Gastroesophageal sphincter (tissue), 4 donors: ENCODE measurements around the gene MRPL55. TPM values are rescaled to one million over a fixed set of nuclear protein-coding genes. Genes with fewer than 3 reads are reported as not detected.

ENCODE experiments used
- ATAC-seq: fragments of 150-250 bp; one replicate; pipeline ENCODE4 v1.9.1; 2016; ENCODE audit warnings: mild to moderate bottlenecking, moderate library complexity
- H3K27ac ChIP-seq, 4 donors: fragments of 200-600 bp; sonication (generic) in 3 of 4; 1 replicate in 3 of 4; 2 replicates in 1 of 4; pipeline ENCODE4 v1.5.1; 2016 to 2019
- H3K27me3 ChIP-seq: fragments of 200-600 bp; sonication (generic); one replicate; pipeline ENCODE4 v1.5.1; 2019
- H3K36me3 ChIP-seq, 2 donors: fragments of 200-600 bp; sonication (generic); one replicate each; pipeline ENCODE4 v1.5.1; 2019; ENCODE audit warnings: control low read depth in 1 of 2
- H3K4me1 ChIP-seq, 3 donors: fragments of 200-600 bp; sonication (generic); 1 replicate in 2 of 3; 2 replicates in 1 of 3; pipeline ENCODE4 v1.5.1; 2016 to 2019; ENCODE audit warnings: control low read depth in 2 of 3
- H3K4me3 ChIP-seq, 2 donors: fragments of 200-600 bp; sonication (generic); one replicate each; pipeline ENCODE4 v1.5.1; 2019; ENCODE audit warnings: mild to moderate bottlenecking in 1 of 2, moderate library complexity in 1 of 2
- H3K9me3 ChIP-seq, 3 donors: fragments of 200-600 bp; sonication (generic); one replicate each; pipeline ENCODE4 v1.5.1; 2017 to 2019; ENCODE audit warnings: control low read depth in 2 of 3
- EP300 ChIP-seq: sonication (generic); formaldehyde crosslinking; IDR thresholded peaks from one replicate; pipeline ENCODE4 v1.6.1; 2017; ENCODE audit warnings: antibody characterized with exemption, mild to moderate bottlenecking
- POLR2A ChIP-seq, 2 donors: fragments of 450-650 bp; IDR thresholded peaks; one replicate each; pipeline ENCODE4 v1.6.1; 2017; ENCODE audit warnings: antibody characterized with exemption in 2 of 2, mild to moderate bottlenecking in 2 of 2, moderate library complexity in 1 of 2
- POLR2AphosphoS5 ChIP-seq: sonication (generic); formaldehyde crosslinking; IDR thresholded peaks from one replicate; pipeline ENCODE4 v1.6.1; 2017; ENCODE audit warnings: antibody characterized with exemption
- WGBS, 2 donors: methylation state at CpG; one replicate each; pipeline ENCODE4 v1.1.5; 2018; ENCODE audit warnings: low coverage in 1 of 2; 5-methylcytosine and 5-hydroxymethylcytosine counted together
- total RNA-seq, 4 donors: library from RNA; depleted of rRNA; stranded (reverse); fragments of >200 nt; gene quantifications; one replicate each; pipeline ENCODE4 v1.1.0, GENCODE V29; 2016
- TF ChIP-seq, protein P1 (sequence below), 4 experiments: fragments of 200-600 bp in 2 of 4; fragments of 450-650 bp in 2 of 4; sonication (generic) in 1 of 4; IDR thresholded peaks; one replicate each; pipeline ENCODE4 v1.5.1; 2017 to 2019; ENCODE audit warnings: antibody characterized with exemption in 4 of 4, mild to moderate bottlenecking in 2 of 4, moderate library complexity in 2 of 4

Gene MRPL55
- total RNA-seq, 4 donors from 2014 or later: 50.2 to 394 (median 81.5) TPM

DNA sequence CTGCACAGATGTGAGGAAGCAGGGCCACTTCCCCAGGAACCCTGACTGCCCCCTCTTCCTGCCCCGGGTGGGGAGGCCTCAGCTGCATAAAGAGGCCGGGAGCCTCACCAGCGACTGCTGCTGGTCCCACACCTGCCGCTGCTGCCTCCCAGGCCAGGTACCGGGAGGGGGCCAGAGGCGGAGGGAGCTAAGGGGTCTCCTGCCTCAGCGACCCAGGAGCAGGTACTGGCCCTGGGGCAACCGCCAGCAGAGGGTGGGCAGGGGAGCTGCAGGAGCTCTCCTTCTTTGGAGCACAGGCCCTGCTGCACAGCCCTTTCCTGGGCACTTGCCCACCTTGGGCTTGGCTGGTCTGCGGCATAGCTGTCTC lies 47.4 kb upstream of the MRPL55 start:
- TF ChIP-seq EP300 (no peak), POLR2A (IDR thresholded peaks at IDR 0.05) (no peak), POLR2AphosphoS5 (no peak)
- TF ChIP-seq, protein P1, sequence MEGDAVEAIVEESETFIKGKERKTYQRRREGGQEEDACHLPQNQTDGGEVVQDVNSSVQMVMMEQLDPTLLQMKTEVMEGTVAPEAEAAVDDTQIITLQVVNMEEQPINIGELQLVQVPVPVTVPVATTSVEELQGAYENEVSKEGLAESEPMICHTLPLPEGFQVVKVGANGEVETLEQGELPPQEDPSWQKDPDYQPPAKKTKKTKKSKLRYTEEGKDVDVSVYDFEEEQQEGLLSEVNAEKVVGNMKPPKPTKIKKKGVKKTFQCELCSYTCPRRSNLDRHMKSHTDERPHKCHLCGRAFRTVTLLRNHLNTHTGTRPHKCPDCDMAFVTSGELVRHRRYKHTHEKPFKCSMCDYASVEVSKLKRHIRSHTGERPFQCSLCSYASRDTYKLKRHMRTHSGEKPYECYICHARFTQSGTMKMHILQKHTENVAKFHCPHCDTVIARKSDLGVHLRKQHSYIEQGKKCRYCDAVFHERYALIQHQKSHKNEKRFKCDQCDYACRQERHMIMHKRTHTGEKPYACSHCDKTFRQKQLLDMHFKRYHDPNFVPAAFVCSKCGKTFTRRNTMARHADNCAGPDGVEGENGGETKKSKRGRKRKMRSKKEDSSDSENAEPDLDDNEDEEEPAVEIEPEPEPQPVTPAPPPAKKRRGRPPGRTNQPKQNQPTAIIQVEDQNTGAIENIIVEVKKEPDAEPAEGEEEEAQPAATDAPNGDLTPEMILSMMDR (IDR thresholded peaks at IDR 0.05): no peak
- no peaks in the 10 kb centered on the region for H3K36me3 ChIP-seq
- no peak for ATAC-seq
- WGBS, 2 donors: no CpG with 5 or more reads among the region's 9 CpGs
- H3K4me3 ChIP-seq: no peak overlapping the region
- peaks cover under 1% of the 10 kb centered on the region for H3K27me3 ChIP-seq
- peaks cover under 1 to 61% (median 12%) of the 10 kb centered on the region in 3 donors for H3K4me1 ChIP-seq
- H3K9me3 ChIP-seq: no peaks in the 10 kb centered on the region
- H3K27ac ChIP-seq: no peak overlapping the region

DNA sequence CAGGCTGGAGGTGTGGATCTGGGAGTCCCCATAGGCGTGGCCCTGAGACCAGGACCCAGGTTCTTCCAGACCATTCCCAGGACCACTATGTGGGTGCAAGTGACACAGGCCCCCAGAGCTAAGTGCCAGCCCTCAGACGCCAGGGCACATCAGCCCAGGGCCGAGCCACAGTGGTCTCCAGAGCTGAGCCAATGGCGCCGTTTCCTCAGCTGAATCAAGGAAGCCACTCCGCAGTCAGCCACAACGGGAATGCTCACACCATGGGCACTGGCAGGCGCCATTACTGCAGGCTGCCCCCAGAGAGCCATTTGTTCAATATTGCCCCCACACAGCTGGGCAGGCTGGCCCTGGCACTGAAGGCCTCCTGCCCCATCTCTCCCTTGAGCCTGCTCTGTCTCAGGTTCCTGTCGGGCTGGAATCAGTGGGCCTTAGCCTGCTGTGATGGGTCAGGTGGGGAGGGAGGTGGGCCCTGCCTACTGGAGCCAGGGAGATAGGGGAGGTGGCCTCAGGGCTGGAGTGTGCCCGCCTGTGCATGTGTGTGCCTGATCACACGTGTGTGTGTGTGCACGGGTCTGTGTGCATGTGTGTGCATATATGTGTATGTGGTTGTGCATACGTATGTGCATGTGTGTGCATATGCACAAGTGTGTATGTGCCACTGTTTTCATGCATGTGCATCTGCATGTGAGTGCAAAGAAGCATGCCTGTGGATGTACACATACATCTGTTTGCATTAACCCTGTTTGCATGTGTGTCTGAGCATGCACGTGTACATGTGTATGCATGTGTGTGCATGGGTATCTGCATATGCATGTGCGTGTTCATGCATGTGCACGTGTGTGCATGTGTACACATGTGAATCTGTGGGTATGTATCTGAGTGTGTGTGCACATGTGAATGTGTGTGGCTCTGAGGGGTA lies 46.8 kb upstream of the MRPL55 start:
- Histone ChIP-seq H3K9me3 (no peaks in the 10 kb centered on the region), H3K4me1 (peaks cover 6 to 61% (median 19%) of the 10 kb centered on the region in 3 donors), H3K4me3 (no peak overlapping the region), H3K27me3 (no peaks in the 10 kb centered on the region), H3K27ac (no peak overlapping the region), H3K36me3 (no peaks in the 10 kb centered on the region)
- 80 to 83% methylated on average over 3 of the region's 16 CpGs for whole genome bisulfite sequencing, 2 donors
- TF ChIP-seq POLR2A (IDR thresholded peaks at IDR 0.05): no peak
- no peak for TF ChIP-seq EP300
- TF ChIP-seq POLR2AphosphoS5: no peak
- TF ChIP-seq, protein P1 (IDR thresholded peaks at IDR 0.05): no peak
- no peak for ATAC-seq

DNA sequence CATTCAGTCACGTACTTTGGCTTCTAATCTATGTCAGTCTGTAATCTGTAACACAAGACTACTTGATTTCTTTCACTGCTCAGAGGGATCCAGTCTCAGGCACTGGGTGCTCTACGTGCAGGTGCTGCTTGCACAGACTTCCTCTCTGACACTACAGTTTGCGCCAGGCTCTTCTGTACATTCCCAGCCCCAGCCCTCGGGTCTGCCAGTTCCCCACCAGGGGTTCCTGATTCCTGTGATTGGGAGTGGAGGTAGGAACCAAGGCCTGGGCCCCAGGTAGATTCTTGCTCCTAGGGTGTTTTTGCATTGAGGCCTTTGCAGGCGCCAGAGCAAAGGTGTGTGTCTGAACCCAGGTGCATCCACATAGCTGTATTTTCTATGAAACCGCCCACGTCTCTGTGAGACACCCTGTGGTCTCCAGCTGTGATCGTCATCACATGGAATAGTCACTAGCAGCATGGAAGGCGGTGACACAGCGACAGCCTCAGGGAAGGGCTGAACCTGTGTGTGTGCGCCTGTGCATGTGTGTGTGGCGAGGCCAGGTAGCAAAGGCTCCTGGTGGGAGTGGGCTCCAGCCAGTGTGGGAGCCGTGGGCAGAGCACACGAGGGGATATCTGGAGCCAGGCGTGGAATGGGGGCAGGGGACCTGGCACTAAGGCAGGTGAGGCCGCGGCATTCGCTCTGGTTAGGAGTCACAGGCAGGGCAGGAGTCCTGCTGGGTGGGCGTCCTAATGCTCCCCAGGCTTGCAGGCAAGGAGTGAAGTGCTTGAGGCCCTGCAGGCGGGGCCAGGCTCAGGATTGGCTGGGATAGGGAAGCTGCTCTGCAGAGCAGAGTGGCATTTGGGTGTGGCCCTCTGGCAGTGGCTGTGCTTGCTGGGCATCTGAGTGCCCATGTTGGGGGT lies 45.8 kb upstream of the MRPL55 start:
- 89 to 97% methylated on average over 6 to 9 of the region's 20 CpGs for WGBS, 2 donors
- Histone ChIP-seq H3K9me3 (no peaks in the 10 kb centered on the region), H3K36me3 (no peaks in the 10 kb centered on the region), H3K27me3 (no peaks in the 10 kb centered on the region), H3K27ac (no peak overlapping the region), H3K4me3 (no peak overlapping the region), H3K4me1 (peaks cover 6 to 64% (median 25%) of the 10 kb centered on the region in 3 donors)
- no peak for TF ChIP-seq EP300
- TF ChIP-seq, protein P1 (IDR thresholded peaks at IDR 0.05): no peak
- TF ChIP-seq POLR2AphosphoS5: no peak
- TF ChIP-seq POLR2A (IDR thresholded peaks at IDR 0.05): no peak
- no peak for ATAC-seq

DNA sequence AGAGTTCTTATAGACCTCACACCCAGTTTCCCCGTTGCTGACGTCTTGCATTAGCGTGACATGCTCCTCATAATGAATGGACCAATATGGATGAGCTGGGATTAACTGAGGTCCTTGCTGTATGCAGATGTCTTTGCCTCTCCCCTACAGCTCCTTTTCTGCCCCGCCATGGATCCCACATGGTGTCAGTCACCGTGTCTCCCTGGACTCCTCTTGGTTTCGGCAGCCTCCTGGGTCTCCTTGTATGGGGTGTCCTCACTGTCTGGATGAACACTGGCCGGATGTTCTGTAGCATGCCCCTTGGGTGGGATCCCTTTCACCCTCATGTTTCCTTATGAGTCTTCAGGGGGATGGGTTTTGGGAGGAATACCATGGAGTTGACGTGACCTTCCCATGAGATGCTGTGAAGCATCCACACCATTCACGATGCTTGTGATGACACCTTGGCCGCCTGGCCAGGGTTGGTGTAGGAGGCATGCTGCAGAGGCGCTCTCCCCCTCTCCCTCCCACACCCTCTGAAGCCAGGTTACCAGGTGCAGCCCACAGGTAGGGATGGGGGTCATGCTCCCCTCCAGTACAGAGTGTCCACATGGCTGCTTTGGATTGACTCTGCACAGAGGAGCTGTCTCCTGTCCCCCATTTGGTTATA lies 45.0 kb upstream of the MRPL55 start:
- no peak overlapping the region for H3K4me3 ChIP-seq
- no peak for ATAC-seq
- TF ChIP-seq POLR2AphosphoS5 (no peak), EP300 (no peak), POLR2A (IDR thresholded peaks at IDR 0.05) (no peak)
- TF ChIP-seq, protein P1 (IDR thresholded peaks at IDR 0.05): no peak
- H3K27ac ChIP-seq: no peak overlapping the region
- H3K9me3 ChIP-seq: no peaks in the 10 kb centered on the region
- no peaks in the 10 kb centered on the region for H3K27me3 ChIP-seq
- 88 to 94% methylated on average over 3 to 10 of the region's 11 CpGs for WGBS, 2 donors
- H3K4me1 ChIP-seq: peaks cover 6 to 64% (median 33%) of the 10 kb centered on the region in 3 donors
- peaks cover 0 to under 1% of the 10 kb centered on the region in 2 donors for H3K36me3 ChIP-seq
